IMR-90 (cell line): ENCODE results near the gene GCH1. TPM values are rescaled to one million over a fixed set of nuclear protein-coding genes. Genes with fewer than 3 reads are reported as not detected.

Experiments
- ATAC-seq: fragments of 200-7000 bp; cut with Tn5 transposase; 2 replicates; pipeline ENCODE4 v1.9.1; 2020; ENCODE audit warnings: low read depth, mild to moderate bottlenecking, moderate library complexity
- BruUV-seq: library from RNA; stranded (reverse); fragments of 400-500 nt; replicated peaks from 2 replicates; lab custom pipeline; 2021; lab: Mats Ljungman, UMichigan
- CTCF ChIA-PET: fragments of 300-600 bp; formaldehyde crosslinking; extraction: SDS; loops from one replicate; lab custom pipeline; 2021; ENCODE audit warnings: antibody characterized with exemption; lab: Yijun Ruan, JAX
- POLR2A ChIA-PET: fragments of 300-600 bp; sonication (Branson Sonifier 250); formaldehyde crosslinking; loops from one replicate; lab custom pipeline; 2022; ENCODE audit warnings: antibody characterized with exemption; ENCODE audit not compliant: unreplicated experiment; lab: Charles Lee
- DNase-seq: peaks from one replicate; pipeline ENCODE4 v3.0.0; 2013
- H2AFZ ChIP-seq: replicated peaks from 2 replicates; pipeline ENCODE3; 2013; ENCODE audit warnings: low read length, mild to moderate bottlenecking; ENCODE audit not compliant: poor library complexity
- H2AK5ac ChIP-seq: 2 replicates; pipeline ENCODE4 v1.6.1; 2013; ENCODE audit warnings: low read depth, low read length, inconsistent platforms
- H2AK9ac ChIP-seq: replicated peaks from 2 replicates; pipeline ENCODE3; 2013; ENCODE audit warnings: mild to moderate bottlenecking, low read depth, low read length, moderate library complexity; ENCODE audit not compliant: poor library complexity
- H2BK120ac ChIP-seq: 2 replicates; pipeline ENCODE4 v1.6.1; 2013; ENCODE audit warnings: low read depth, low read length, inconsistent platforms
- H2BK15ac ChIP-seq: 3 replicates; pipeline ENCODE4 v1.6.1; 2013; ENCODE audit warnings: low read depth, low read length, inconsistent platforms
- H2BK20ac ChIP-seq: 2 replicates; pipeline ENCODE4 v1.6.1; 2013; ENCODE audit warnings: low read depth, mild to moderate bottlenecking, inconsistent platforms, low read length, moderate library complexity
- H2BK5ac ChIP-seq: 2 replicates; pipeline ENCODE4 v1.6.1; 2013; ENCODE audit warnings: mild to moderate bottlenecking, low read depth, low read length, inconsistent platforms; ENCODE audit not compliant: poor library complexity, severe bottlenecking
- H3K14ac ChIP-seq: replicated peaks from 2 replicates; pipeline ENCODE4 v1.6.1; 2013; ENCODE audit warnings: low read depth, low read length, inconsistent platforms
- H3K18ac ChIP-seq: 2 replicates; pipeline ENCODE4 v1.6.1; 2013; ENCODE audit warnings: low read depth, low read length, control low read depth
- H3K23ac ChIP-seq: 2 replicates; pipeline ENCODE4 v1.6.1; 2013; ENCODE audit warnings: low read depth, low read length, inconsistent platforms
- H3K27ac ChIP-seq: 2 replicates; pipeline ENCODE4 v1.5.1; 2013; ENCODE audit warnings: mild to moderate bottlenecking, control low read depth, low read length; ENCODE audit not compliant: insufficient read depth
- H3K27me3 ChIP-seq: 2 replicates; pipeline ENCODE4 v1.6.1; 2013; ENCODE audit warnings: low read length; ENCODE audit not compliant: control insufficient read depth, insufficient read depth
- H3K36me3 ChIP-seq: 2 replicates; pipeline ENCODE4 v1.6.1; 2013; ENCODE audit warnings: low read length, mixed read lengths; ENCODE audit not compliant: control insufficient read depth, insufficient read depth
- H3K4ac ChIP-seq: 2 replicates; pipeline ENCODE4 v1.6.1; 2013; ENCODE audit warnings: low read depth, low read length, inconsistent platforms
- H3K4me1 ChIP-seq: 2 replicates; pipeline ENCODE4 v1.6.1; 2013; ENCODE audit warnings: low read length, mixed read lengths; ENCODE audit not compliant: control insufficient read depth, insufficient read depth
- H3K4me2 ChIP-seq: 2 replicates; pipeline ENCODE4 v1.6.1; 2013; ENCODE audit warnings: low read depth, mild to moderate bottlenecking, control low read depth, low read length, moderate library complexity
- H3K4me3 ChIP-seq: 2 replicates; pipeline ENCODE4 v1.5.1; 2013; ENCODE audit warnings: low read depth, mild to moderate bottlenecking, control low read depth, low read length, moderate library complexity; ENCODE audit not compliant: insufficient read depth
- H3K56ac ChIP-seq: 2 replicates; pipeline ENCODE4 v1.6.1; 2013; ENCODE audit warnings: low read length, inconsistent platforms; ENCODE audit not compliant: insufficient read depth; ENCODE audit errors: extremely low read depth
- H3K79me1 ChIP-seq, 2 experiments: 2 replicates each; pipeline ENCODE4 v1.6.1; 2013; ENCODE audit warnings: low read length in 2 of 2, inconsistent platforms in 1 of 2, low read depth in 1 of 2
- H3K9ac ChIP-seq: 2 replicates; pipeline ENCODE4 v1.6.1; 2013; ENCODE audit warnings: low read depth, low read length, control low read depth
- H3K9me1 ChIP-seq: 2 replicates; pipeline ENCODE4 v1.6.1; 2013; ENCODE audit warnings: low read length, inconsistent platforms; ENCODE audit not compliant: insufficient read depth
- H3K9me3 ChIP-seq: 2 replicates; pipeline ENCODE4 v1.6.1; 2013; ENCODE audit warnings: low read length; ENCODE audit not compliant: control insufficient read depth, insufficient read depth
- H4K20me1 ChIP-seq: 2 replicates; pipeline ENCODE4 v1.6.1; 2013; ENCODE audit warnings: low read length, inconsistent platforms; ENCODE audit not compliant: insufficient read depth
- H4K5ac ChIP-seq: 2 replicates; pipeline ENCODE4 v1.6.1; 2013; ENCODE audit warnings: mild to moderate bottlenecking, low read depth, low read length, control low read depth
- H4K8ac ChIP-seq, 2 experiments: 2 replicates each; pipeline ENCODE4 v1.6.1; 2013; ENCODE audit warnings: low read depth in 2 of 2, low read length in 2 of 2, control low read depth in 1 of 2, inconsistent platforms in 1 of 2
- H4K91ac ChIP-seq: 2 replicates; pipeline ENCODE4 v1.6.1; 2013; ENCODE audit warnings: low read depth, low read length, inconsistent platforms; ENCODE audit not compliant: insufficient read depth
- BHLHE40 ChIP-seq: fragments of 150-350 bp; IDR thresholded peaks from 2 replicates; pipeline ENCODE4 v1.6.1; 2016; ENCODE audit warnings: mild to moderate bottlenecking, low read depth, low read length
- CEBPB ChIP-seq: IDR thresholded peaks from 2 replicates; pipeline ENCODE4 v1.6.1; 2012; ENCODE audit warnings: low read depth, low read length, improper control_type of control experiment
- CHD1 ChIP-seq: IDR thresholded peaks from 2 replicates; pipeline ENCODE4 v1.6.1; 2012; ENCODE audit warnings: low read depth, low read length, improper control_type of control experiment
- FOS ChIP-seq: fragments of 150-350 bp; IDR thresholded peaks from 2 replicates; pipeline ENCODE4 v1.6.1; 2016; ENCODE audit warnings: low read depth, low read length
- MAFK ChIP-seq: IDR thresholded peaks from 2 replicates; pipeline ENCODE4 v1.6.1; 2012; ENCODE audit warnings: low read depth, low read length, improper control_type of control experiment
- MAZ ChIP-seq: IDR thresholded peaks from 2 replicates; pipeline ENCODE4 v1.6.1; 2012; ENCODE audit warnings: low read depth, mild to moderate bottlenecking, low read length, improper control_type of control experiment, moderate library complexity, borderline replicate concordance
- MXI1 ChIP-seq: IDR thresholded peaks from 2 replicates; pipeline ENCODE4 v1.6.1; 2012; ENCODE audit warnings: low read depth, mild to moderate bottlenecking, low read length, moderate library complexity, borderline replicate concordance
- NFE2L2 ChIP-seq: fragments of 150-350 bp; IDR thresholded peaks from 2 replicates; pipeline ENCODE4 v1.6.1; 2016; ENCODE audit warnings: low read depth, mild to moderate bottlenecking, low read length
- POLR2A ChIP-seq: IDR thresholded peaks from 2 replicates; pipeline ENCODE4 v1.6.1; 2012; ENCODE audit warnings: mild to moderate bottlenecking, low read depth, low read length
- RAD21 ChIP-seq: IDR thresholded peaks from 2 replicates; pipeline ENCODE4 v1.6.1; 2012; ENCODE audit warnings: low read length, improper control_type of control experiment
- RCOR1 ChIP-seq: IDR thresholded peaks from 2 replicates; pipeline ENCODE4 v1.6.1; 2012; ENCODE audit warnings: mild to moderate bottlenecking, low read length, improper control_type of control experiment; ENCODE audit not compliant: insufficient replicate concordance
- RFX5 ChIP-seq: IDR thresholded peaks from 2 replicates; pipeline ENCODE4 v1.8.0; 2012; ENCODE audit warnings: low read depth, mild to moderate bottlenecking, low read length, moderate library complexity
- SMC3 ChIP-seq: fragments of 150-350 bp; IDR thresholded peaks from 2 replicates; pipeline ENCODE4 v1.6.1; 2016; ENCODE audit warnings: low read depth, mild to moderate bottlenecking, antibody characterized with exemption, low read length, moderate library complexity
- WGBS, 2 experiments: methylation state at CpG; one replicate each; pipeline versions ENCODE4 v1.1.5 to v1.1.7; 2013; ENCODE audit warnings: missing lambda C conversion rate in 2 of 2; ENCODE audit not compliant: insufficient read length in 1 of 2; ENCODE audit errors: extremely low coverage in 2 of 2; 5-methylcytosine and 5-hydroxymethylcytosine counted together
- dilution Hi-C: fragments of 300-500 bp; cut with HindIII; formaldehyde crosslinking; loops from one replicate; pipeline ENCODE4 v1.14.3; 2018; ENCODE audit warnings: low sequenced_read_pairs; ENCODE audit not compliant: unreplicated experiment
- in situ Hi-C: fragments of 300-500 bp; cut with MboI; formaldehyde crosslinking; loops from 3 replicates; pipeline ENCODE4 v1.14.3; 2019; ENCODE audit warnings: low sequenced_read_pairs, inconsistent platforms, mixed read lengths
- intact Hi-C: fragments of 100-400 bp; cut with micrococcal nuclease; formaldehyde crosslinking; loops from 2 replicates; pipeline ENCODE4 v1.10.0; 2022
- polyA plus RNA-seq, 3 experiments: library from polyadenylated mRNA; depleted of rRNA; stranded (reverse); fragments of >200 nt; gene quantifications; 2 replicates each; pipeline ENCODE4 v1.2.3, GENCODE V29; 2012; ENCODE audit warnings: low replicate concordance in 1 of 3
- total RNA-seq: library from RNA; depleted of rRNA; stranded (reverse); fragments of >200 nt; gene quantifications from 2 replicates; pipeline ENCODE4 v1.2.3, GENCODE V29; 2012
- TF ChIP-seq, protein P1 (sequence below): conservative IDR thresholded peaks from 2 replicates; pipeline ENCODE4 v1.5.1; 2012; ENCODE audit warnings: mild to moderate bottlenecking, low read depth, low read length, improper control_type of control experiment
- TF ChIP-seq, protein P2 (sequence below): fragments of 150-350 bp; IDR thresholded peaks from 2 replicates; pipeline ENCODE4 v1.6.1; 2016; ENCODE audit warnings: low read depth, mild to moderate bottlenecking, low read length, moderate library complexity, borderline replicate concordance
- TF ChIP-seq, protein P3 (sequence below): fragments of 150-350 bp; IDR thresholded peaks from 2 replicates; pipeline ENCODE4 v1.6.1; 2017; ENCODE audit warnings: mild to moderate bottlenecking, antibody characterized with exemption, low read length, low read depth

GCH1 gene
- total and polyA plus RNA-seq, 2 of the 4 experiments (the other 2 are of a cell fraction): 0.54 to 0.74 TPM

DNA sequence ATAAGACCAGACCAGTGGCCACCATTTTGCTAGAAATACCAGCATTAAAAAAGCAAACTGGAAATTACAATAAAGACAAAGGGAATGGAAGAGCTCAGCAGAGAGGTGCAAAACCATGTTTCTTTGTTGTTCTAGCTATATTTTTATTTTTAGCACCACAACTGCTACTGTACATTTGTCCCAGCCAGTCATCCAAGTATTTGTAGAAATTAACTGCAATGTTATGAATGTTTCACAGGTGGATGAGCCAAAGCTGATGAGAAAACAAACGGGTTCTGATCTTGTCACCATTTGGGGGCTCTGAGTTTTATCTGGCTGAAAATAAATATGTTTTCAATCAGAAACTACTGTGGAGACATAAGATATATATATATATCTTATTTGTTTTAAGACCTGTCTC lies 24.9 kb upstream of the GCH1 start:
- H3K79me1 ChIP-seq: no peaks in the 10 kb centered on the region
- ATAC-seq: no peak
- H2BK20ac ChIP-seq: no peak overlapping the region
- no peak overlapping the region for H4K8ac ChIP-seq
- no peak overlapping the region for H2AK5ac ChIP-seq
- no peak overlapping the region for H2AK9ac ChIP-seq
- no peak overlapping the region for H3K56ac ChIP-seq
- no peaks in the 10 kb centered on the region for H3K9me3 ChIP-seq
- no peak overlapping the region for H3K4me2 ChIP-seq
- H3K4me1 ChIP-seq: no peaks in the 10 kb centered on the region; the same call in 1 of the 2 replicates
- H4K20me1 ChIP-seq: no peaks in the 10 kb centered on the region
- ChIA-PET POLR2A (no interaction called here), CTCF (no interaction called here)
- H3K4ac ChIP-seq: no peak overlapping the region
- H3K23ac ChIP-seq: no peak overlapping the region
- H2BK5ac ChIP-seq: no peak overlapping the region
- H3K9me1 ChIP-seq: no peaks in the 10 kb centered on the region; the same call in 1 of the 2 replicates
- no peak overlapping the region for H2BK15ac ChIP-seq
- H4K91ac ChIP-seq: no peak overlapping the region
- dilution Hi-C loops (no loop called here), intact Hi-C loops (no loop called here), in situ Hi-C loops (no loop called here)
- no peak overlapping the region for H3K14ac ChIP-seq
- WGBS, 2 experiments: no CpG with 5 or more reads among the region's 1 CpG
- DNase-seq: no peak
- BruUV-seq: no TSS peak
- no peak overlapping the region for H4K5ac ChIP-seq
- H3K27ac ChIP-seq: no peak overlapping the region
- no peak overlapping the region for H2AFZ ChIP-seq
- H3K36me3 ChIP-seq: no peaks in the 10 kb centered on the region
- no peak overlapping the region for H3K4me3 ChIP-seq
- H2BK120ac ChIP-seq: no peak overlapping the region
- no peak overlapping the region for H3K18ac ChIP-seq
- TF ChIP-seq, protein P1, sequence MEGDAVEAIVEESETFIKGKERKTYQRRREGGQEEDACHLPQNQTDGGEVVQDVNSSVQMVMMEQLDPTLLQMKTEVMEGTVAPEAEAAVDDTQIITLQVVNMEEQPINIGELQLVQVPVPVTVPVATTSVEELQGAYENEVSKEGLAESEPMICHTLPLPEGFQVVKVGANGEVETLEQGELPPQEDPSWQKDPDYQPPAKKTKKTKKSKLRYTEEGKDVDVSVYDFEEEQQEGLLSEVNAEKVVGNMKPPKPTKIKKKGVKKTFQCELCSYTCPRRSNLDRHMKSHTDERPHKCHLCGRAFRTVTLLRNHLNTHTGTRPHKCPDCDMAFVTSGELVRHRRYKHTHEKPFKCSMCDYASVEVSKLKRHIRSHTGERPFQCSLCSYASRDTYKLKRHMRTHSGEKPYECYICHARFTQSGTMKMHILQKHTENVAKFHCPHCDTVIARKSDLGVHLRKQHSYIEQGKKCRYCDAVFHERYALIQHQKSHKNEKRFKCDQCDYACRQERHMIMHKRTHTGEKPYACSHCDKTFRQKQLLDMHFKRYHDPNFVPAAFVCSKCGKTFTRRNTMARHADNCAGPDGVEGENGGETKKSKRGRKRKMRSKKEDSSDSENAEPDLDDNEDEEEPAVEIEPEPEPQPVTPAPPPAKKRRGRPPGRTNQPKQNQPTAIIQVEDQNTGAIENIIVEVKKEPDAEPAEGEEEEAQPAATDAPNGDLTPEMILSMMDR: no peak
- TF ChIP-seq CHD1: no peak
- no peak for TF ChIP-seq SMC3
- TF ChIP-seq FOS: no peak
- no peak for TF ChIP-seq RAD21
- TF ChIP-seq RCOR1: no peak
- TF ChIP-seq POLR2A: no peak
- TF ChIP-seq CEBPB: no peak
- TF ChIP-seq BHLHE40: no peak
- no peak for TF ChIP-seq NFE2L2
- no peak for TF ChIP-seq RFX5
- TF ChIP-seq MXI1: no peak
- no peak for TF ChIP-seq MAFK
- TF ChIP-seq, protein P2, sequence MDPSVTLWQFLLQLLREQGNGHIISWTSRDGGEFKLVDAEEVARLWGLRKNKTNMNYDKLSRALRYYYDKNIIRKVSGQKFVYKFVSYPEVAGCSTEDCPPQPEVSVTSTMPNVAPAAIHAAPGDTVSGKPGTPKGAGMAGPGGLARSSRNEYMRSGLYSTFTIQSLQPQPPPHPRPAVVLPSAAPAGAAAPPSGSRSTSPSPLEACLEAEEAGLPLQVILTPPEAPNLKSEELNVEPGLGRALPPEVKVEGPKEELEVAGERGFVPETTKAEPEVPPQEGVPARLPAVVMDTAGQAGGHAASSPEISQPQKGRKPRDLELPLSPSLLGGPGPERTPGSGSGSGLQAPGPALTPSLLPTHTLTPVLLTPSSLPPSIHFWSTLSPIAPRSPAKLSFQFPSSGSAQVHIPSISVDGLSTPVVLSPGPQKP: no peak
- TF ChIP-seq, protein P3, sequence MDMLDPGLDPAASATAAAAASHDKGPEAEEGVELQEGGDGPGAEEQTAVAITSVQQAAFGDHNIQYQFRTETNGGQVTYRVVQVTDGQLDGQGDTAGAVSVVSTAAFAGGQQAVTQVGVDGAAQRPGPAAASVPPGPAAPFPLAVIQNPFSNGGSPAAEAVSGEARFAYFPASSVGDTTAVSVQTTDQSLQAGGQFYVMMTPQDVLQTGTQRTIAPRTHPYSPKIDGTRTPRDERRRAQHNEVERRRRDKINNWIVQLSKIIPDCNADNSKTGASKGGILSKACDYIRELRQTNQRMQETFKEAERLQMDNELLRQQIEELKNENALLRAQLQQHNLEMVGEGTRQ: no peak
- no peak for TF ChIP-seq MAZ
- no peak overlapping the region for H3K9ac ChIP-seq
- no peaks in the 10 kb centered on the region for H3K27me3 ChIP-seq
